ENCODE data around the gene ZDHHC20. TPM values are rescaled to one million over a fixed set of nuclear protein-coding genes. Genes with fewer than 3 reads are reported as not detected.

ZDHHC20 gene
- total and polyA plus RNA-seq, 10 of the 15 experiments (the other 5 are each of a cell fraction or from before 2014, with no cell fraction given), result 8.6 to 57.8 (median 41.7) TPM

DNA sequence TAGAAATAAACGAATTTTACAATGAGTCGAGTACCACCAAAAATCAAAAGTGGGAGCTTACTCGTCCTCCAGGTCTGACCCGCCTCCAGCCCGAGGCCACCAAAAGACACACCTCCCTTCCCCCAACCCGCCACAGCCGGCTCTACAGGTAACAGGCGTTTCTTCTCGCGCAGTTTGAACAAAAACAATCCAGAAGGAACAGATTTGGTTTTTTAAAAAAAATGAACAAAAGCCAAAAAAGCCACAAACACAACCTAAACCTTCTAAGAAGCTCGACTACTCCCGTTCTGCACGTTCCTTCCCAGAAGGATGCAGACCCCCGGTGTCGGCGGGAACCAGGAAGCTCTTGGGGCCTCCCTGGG lies 671 bp downstream of the ZDHHC20 start:
- SMC1A ChIA-PET (ENCODE audit: uncharacterized antibody, unreplicated experiment), result interaction anchor here (1.5 to 1.7 kb wide), 4 partner anchors 19 to 281 kb away, joined by 3 to 7 read pairs (median 4); partner anchors contain the start of genes MRPL57 and SKA3
- intact Hi-C loops (cut with micrococcal nuclease; ENCODE audit: unreplicated experiment) (loop anchor here (5.0 kb wide), 1 partner anchor 161 kb away; no protein-coding TSS in a partner anchor), in situ Hi-C loops (cut with MboI) (no loop called here)
- FAIRE-seq (no peak), DNase-seq (ENCODE audit: low read depth, low spot score) (no peak), ATAC-seq (peak; percentile 71)
- TF ChIP-seq CHD2 (IDR thresholded peaks at IDR 0.05; ENCODE audit: borderline replicate concordance, low read depth, low read length), result peak; percentile 66
- TF ChIP-seq NFIC (IDR thresholded peaks at IDR 0.05; ENCODE audit: low read depth, low read length), result no peak
- TF ChIP-seq PAX5 (IDR thresholded peaks at IDR 0.05; ENCODE audit: borderline replicate concordance, low read depth, low read length), result no peak
- TF ChIP-seq ZNF207 (IDR thresholded peaks at IDR 0.05; ENCODE audit: borderline replicate concordance), result no peak
- TF ChIP-seq, protein P1, sequence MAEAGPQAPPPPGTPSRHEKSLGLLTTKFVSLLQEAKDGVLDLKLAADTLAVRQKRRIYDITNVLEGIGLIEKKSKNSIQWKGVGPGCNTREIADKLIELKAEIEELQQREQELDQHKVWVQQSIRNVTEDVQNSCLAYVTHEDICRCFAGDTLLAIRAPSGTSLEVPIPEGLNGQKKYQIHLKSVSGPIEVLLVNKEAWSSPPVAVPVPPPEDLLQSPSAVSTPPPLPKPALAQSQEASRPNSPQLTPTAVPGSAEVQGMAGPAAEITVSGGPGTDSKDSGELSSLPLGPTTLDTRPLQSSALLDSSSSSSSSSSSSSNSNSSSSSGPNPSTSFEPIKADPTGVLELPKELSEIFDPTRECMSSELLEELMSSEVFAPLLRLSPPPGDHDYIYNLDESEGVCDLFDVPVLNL (IDR thresholded peaks at IDR 0.05; ENCODE audit: low read depth, low read length), result no peak
- TF ChIP-seq SUPT20H (IDR thresholded peaks at IDR 0.05; ENCODE audit: borderline replicate concordance, control insufficient read depth, low read depth, low read length), result no peak
- TF ChIP-seq IKZF2 (IDR thresholded peaks at IDR 0.05), result 0 out of 4 replicates have a peak, but pooled peaks of 1 of the 2 experiments have one; percentile 25
- TF ChIP-seq, protein P2, sequence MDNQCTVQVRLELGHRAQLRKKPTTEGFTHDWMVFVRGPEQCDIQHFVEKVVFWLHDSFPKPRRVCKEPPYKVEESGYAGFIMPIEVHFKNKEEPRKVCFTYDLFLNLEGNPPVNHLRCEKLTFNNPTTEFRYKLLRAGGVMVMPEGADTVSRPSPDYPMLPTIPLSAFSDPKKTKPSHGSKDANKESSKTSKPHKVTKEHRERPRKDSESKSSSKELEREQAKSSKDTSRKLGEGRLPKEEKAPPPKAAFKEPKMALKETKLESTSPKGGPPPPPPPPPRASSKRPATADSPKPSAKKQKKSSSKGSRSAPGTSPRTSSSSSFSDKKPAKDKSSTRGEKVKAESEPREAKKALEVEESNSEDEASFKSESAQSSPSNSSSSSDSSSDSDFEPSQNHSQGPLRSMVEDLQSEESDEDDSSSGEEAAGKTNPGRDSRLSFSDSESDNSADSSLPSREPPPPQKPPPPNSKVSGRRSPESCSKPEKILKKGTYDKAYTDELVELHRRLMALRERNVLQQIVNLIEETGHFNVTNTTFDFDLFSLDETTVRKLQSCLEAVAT (IDR thresholded peaks at IDR 0.05), result no peak
- no peak for TF ChIP-seq SMAD5 (IDR thresholded peaks at IDR 0.05; ENCODE audit: low read depth)
- no peak for TF ChIP-seq ZBED1 (IDR thresholded peaks at IDR 0.05; ENCODE audit: borderline replicate concordance)
- Histone ChIP-seq H3K9me3 (replicated peaks; ENCODE audit: control insufficient read depth, insufficient read depth, low read length) (peaks cover 2% of the 10 kb centered on the region; the same call in 2 of the 3 replicates), H3K9ac (ENCODE audit: control insufficient read depth, insufficient read depth, low read length) (peak overlapping the region; percentile 91), H3K27ac (ENCODE audit: control insufficient read depth, insufficient read depth) (peak overlapping the region; percentile 78), H3K4me1 (ENCODE audit: control insufficient read depth, insufficient read depth, low read length) (peaks cover 4% of the 10 kb centered on the region; the same call in 1 of the 2 replicates), H4K20me1 (ENCODE audit: control insufficient read depth, insufficient read depth) (no peaks in the 10 kb centered on the region), H3K4me2 (ENCODE audit: control insufficient read depth, insufficient read depth) (peak overlapping the region; percentile 84), H2AFZ (ENCODE audit: control insufficient read depth, low read depth, low read length) (peak overlapping the region; percentile 85), H3K27me3 (replicated peaks in 1 of 2; ENCODE audit: control insufficient read depth in 2 of 2, insufficient read depth in 2 of 2, low read length in 1 of 2) (no peaks in the 10 kb centered on the region), H3K4me3 (peak overlapping the region; percentile 74), H3K79me2 (ENCODE audit: control insufficient read depth, insufficient read depth, low read length) (peaks cover 43% of the 10 kb centered on the region), H3K36me3 (ENCODE audit: control insufficient read depth in 2 of 2, insufficient read depth in 2 of 2, low read length in 1 of 2) (no peaks in the 10 kb centered on the region)
- POLR2A ChIA-PET, result interaction anchor here (0.5 kb wide), 1 partner anchor 987 kb away, joined by 3 read pairs; no protein-coding TSS in a partner anchor
- WGBS (ENCODE audit: insufficient coverage, insufficient replicate concordance, low lambda C conversion rate, missing lambda C conversion rate), result under 1% methylated on average over 16 of the region's 16 CpGs
- CTCF ChIA-PET, result interaction anchor here (0.6 to 2.4 kb wide), 5 partner anchors 16 to 1386 kb away, joined by 3 to 17 read pairs (median 4); no protein-coding TSS in a partner anchor
- BruUV-seq (replicated peaks), result no TSS peak
- RAD21 ChIA-PET (ENCODE audit: unreplicated experiment), result interaction anchor here (0.9 to 1.7 kb wide), 6 partner anchors 18 to 281 kb away, joined by 3 to 7 read pairs (median 3); no protein-coding TSS in a partner anchor
